Neural cell (in vitro differentiated cells): ENCODE data around the gene CES1. TPM values are rescaled to one million over a fixed set of nuclear protein-coding genes. Genes with fewer than 3 reads are reported as not detected.
"Not testable (repeated sequence)": the region's sequence is repeated elsewhere in the genome, so short reads cannot be mapped to it uniquely, and the experiment has no call there.

Source experiments
- H2AFZ ChIP-seq: fragments of 200-600, 300-800 bp; sonication (generic), shearing (Covaris generic); 2 replicates; pipeline ENCODE4 v1.6.0; 2014; ENCODE audit warnings: low read depth, mild to moderate bottlenecking, antibody characterized with exemption, low read length, moderate library complexity
- H3F3A ChIP-seq: fragments of 200-600 bp; shearing (Covaris generic); 2 replicates; pipeline ENCODE4 v1.6.1; 2016; ENCODE audit warnings: mild to moderate bottlenecking, moderate library complexity, mixed read lengths, antibody characterized with exemption, low read length; ENCODE audit not compliant: insufficient read depth, poor library complexity, severe bottlenecking
- H3K27ac ChIP-seq: fragments of 200-600, 300-800 bp; sonication (generic), shearing (Covaris generic); 2 replicates; pipeline ENCODE4 v1.5.1; 2014; ENCODE audit warnings: mild to moderate bottlenecking, low read length, moderate library complexity
- H3K27me3 ChIP-seq: fragments of 300-800, 200-600 bp; sonication (generic), shearing (Covaris generic); 2 replicates; pipeline ENCODE4 v1.6.0; 2014; ENCODE audit warnings: mild to moderate bottlenecking, low read depth, low read length, moderate library complexity; ENCODE audit not compliant: insufficient read depth
- H3K36me3 ChIP-seq: fragments of 300-800, 200-600 bp; sonication (generic), shearing (Covaris generic); 2 replicates; pipeline ENCODE4 v1.5.1; 2014; ENCODE audit warnings: mild to moderate bottlenecking, antibody characterized with exemption, low read length, moderate library complexity; ENCODE audit not compliant: insufficient read depth
- H3K4me2 ChIP-seq: fragments of 300-800, 200-600 bp; sonication (generic), shearing (Covaris generic); 2 replicates; pipeline ENCODE4 v1.6.0; 2014; ENCODE audit warnings: mild to moderate bottlenecking, low read length
- H3K4me3 ChIP-seq: fragments of 300-800, 200-600 bp; sonication (generic), shearing (Covaris generic); 2 replicates; pipeline ENCODE4 v1.5.1; 2014; ENCODE audit warnings: mild to moderate bottlenecking, low read length, moderate library complexity
- H3K79me2 ChIP-seq: fragments of 200-600 bp; shearing (Covaris generic); replicated peaks from 2 replicates; pipeline ENCODE4 v1.6.0; 2014; ENCODE audit warnings: mild to moderate bottlenecking, low read length, moderate library complexity; ENCODE audit not compliant: insufficient read depth
- H3K9ac ChIP-seq: fragments of 300-800, 200-600 bp; sonication (generic), shearing (Covaris generic); 2 replicates; pipeline ENCODE4 v1.6.1; 2016; ENCODE audit warnings: mild to moderate bottlenecking, low read length, mixed read lengths
- H3K9me2 ChIP-seq: fragments of 200-600 bp; shearing (Covaris generic); 2 replicates; pipeline ENCODE4 v1.6.1; 2016; ENCODE audit warnings: mild to moderate bottlenecking, low read length, mixed read lengths; ENCODE audit not compliant: insufficient read depth
- H3K9me3 ChIP-seq: fragments of 200-600, 300-800 bp; sonication (generic), shearing (Covaris generic); 2 replicates; pipeline ENCODE4 v1.6.1; 2016; ENCODE audit warnings: mild to moderate bottlenecking, mixed run types, low read length, moderate library complexity, mixed read lengths
- H4K20me1 ChIP-seq: fragments of 200-600 bp; shearing (Covaris generic); 2 replicates; pipeline ENCODE4 v1.6.1; 2016; ENCODE audit warnings: mild to moderate bottlenecking, mixed run types; ENCODE audit not compliant: insufficient read depth
- EP300 ChIP-seq: fragments of 450-650 bp; conservative IDR thresholded peaks from 2 replicates; pipeline ENCODE4 v1.6.1; 2014; ENCODE audit warnings: antibody characterized with exemption, mild to moderate bottlenecking, moderate library complexity; ENCODE audit not compliant: poor library complexity, severe bottlenecking
- EZH2 ChIP-seq: fragments of 200-600, 300-800 bp; shearing (Covaris generic), sonication (generic); IDR thresholded peaks from 2 replicates; pipeline ENCODE4 v1.6.1; 2014; ENCODE audit warnings: antibody characterized with exemption, low read length, borderline replicate concordance, mild to moderate bottlenecking; ENCODE audit not compliant: insufficient read depth, poor library complexity, severe bottlenecking
- MXI1 ChIP-seq: fragments of 450-650 bp; conservative IDR thresholded peaks from 2 replicates; pipeline ENCODE4 v1.6.1; 2014; ENCODE audit warnings: antibody characterized with exemption, mild to moderate bottlenecking; ENCODE audit not compliant: poor library complexity, severe bottlenecking
- POLR2AphosphoS5 ChIP-seq: IDR thresholded peaks from 2 replicates; pipeline ENCODE4 v1.6.1; 2012
- RAD21 ChIP-seq: fragments of 450-650 bp; conservative IDR thresholded peaks from 2 replicates; pipeline ENCODE4 v1.6.1; 2014; ENCODE audit warnings: antibody characterized with exemption, mild to moderate bottlenecking, moderate library complexity
- SMC3 ChIP-seq: fragments of 450-650 bp; conservative IDR thresholded peaks from 2 replicates; pipeline ENCODE4 v1.6.1; 2014; ENCODE audit warnings: antibody characterized with exemption, mild to moderate bottlenecking, moderate library complexity; ENCODE audit not compliant: poor library complexity
- TAF1 ChIP-seq: IDR thresholded peaks from 2 replicates; pipeline ENCODE4 v1.6.1; 2012; ENCODE audit warnings: low read depth
- polyA plus RNA-seq: library from polyadenylated mRNA; depleted of rRNA; stranded (reverse); fragments of >200 nt; gene quantifications from 2 replicates; pipeline ENCODE4 v1.2.3, GENCODE V29; 2014
- TF ChIP-seq, protein P1 (sequence below): IDR thresholded peaks from 2 replicates; pipeline ENCODE4 v1.6.1; 2012; ENCODE audit warnings: borderline replicate concordance
- TF ChIP-seq, protein P2 (sequence below): fragments of 450-650 bp; IDR thresholded peaks from 2 replicates; pipeline ENCODE4 v1.5.1; 2014; ENCODE audit warnings: antibody characterized with exemption, mild to moderate bottlenecking, moderate library complexity; ENCODE audit not compliant: poor library complexity, severe bottlenecking

CES1 gene
- polyA plus RNA-seq, 1 donor from 2014 or later, result not detected

DNA sequence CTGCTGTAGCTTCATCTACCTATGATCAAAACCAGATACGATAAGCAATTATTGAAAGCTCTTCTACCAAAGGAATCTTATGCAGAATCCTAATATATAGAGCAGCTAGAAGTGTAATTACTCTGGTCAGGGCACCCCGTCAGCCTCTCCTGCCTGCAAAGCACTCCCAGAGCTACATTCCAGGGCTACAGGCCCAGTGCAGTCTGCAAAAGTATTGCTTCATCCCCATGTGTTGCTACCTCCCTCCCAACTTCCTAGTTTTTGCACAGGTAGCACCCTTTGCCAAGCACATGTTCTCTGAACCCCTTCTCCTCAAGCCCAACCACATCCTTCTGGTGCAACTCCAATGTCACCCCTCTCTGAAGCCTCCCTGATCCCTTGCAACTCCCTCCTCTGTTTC, 35.2 kb upstream of the CES1 start:
- H3F3A ChIP-seq, result no peaks in the 10 kb centered on the region
- no peaks in the 10 kb centered on the region for H3K9me3 ChIP-seq
- no peaks in the 10 kb centered on the region for H3K36me3 ChIP-seq
- no peak overlapping the region for H3K9ac ChIP-seq
- no peak overlapping the region for H2AFZ ChIP-seq
- H4K20me1 ChIP-seq, result no peaks in the 10 kb centered on the region
- no peak overlapping the region for H3K4me2 ChIP-seq
- no peaks in the 10 kb centered on the region for H3K79me2 ChIP-seq
- H3K4me3 ChIP-seq, result no peak overlapping the region
- no peak overlapping the region for H3K27ac ChIP-seq
- H3K27me3 ChIP-seq, result no peaks in the 10 kb centered on the region
- no peaks in the 10 kb centered on the region for H3K9me2 ChIP-seq
- TF ChIP-seq MXI1 (no peak), POLR2AphosphoS5 (no peak), RAD21 (no peak), EP300 (no peak), EZH2 (no peak), SMC3 (no peak), TAF1 (no peak)
- TF ChIP-seq, protein P1, sequence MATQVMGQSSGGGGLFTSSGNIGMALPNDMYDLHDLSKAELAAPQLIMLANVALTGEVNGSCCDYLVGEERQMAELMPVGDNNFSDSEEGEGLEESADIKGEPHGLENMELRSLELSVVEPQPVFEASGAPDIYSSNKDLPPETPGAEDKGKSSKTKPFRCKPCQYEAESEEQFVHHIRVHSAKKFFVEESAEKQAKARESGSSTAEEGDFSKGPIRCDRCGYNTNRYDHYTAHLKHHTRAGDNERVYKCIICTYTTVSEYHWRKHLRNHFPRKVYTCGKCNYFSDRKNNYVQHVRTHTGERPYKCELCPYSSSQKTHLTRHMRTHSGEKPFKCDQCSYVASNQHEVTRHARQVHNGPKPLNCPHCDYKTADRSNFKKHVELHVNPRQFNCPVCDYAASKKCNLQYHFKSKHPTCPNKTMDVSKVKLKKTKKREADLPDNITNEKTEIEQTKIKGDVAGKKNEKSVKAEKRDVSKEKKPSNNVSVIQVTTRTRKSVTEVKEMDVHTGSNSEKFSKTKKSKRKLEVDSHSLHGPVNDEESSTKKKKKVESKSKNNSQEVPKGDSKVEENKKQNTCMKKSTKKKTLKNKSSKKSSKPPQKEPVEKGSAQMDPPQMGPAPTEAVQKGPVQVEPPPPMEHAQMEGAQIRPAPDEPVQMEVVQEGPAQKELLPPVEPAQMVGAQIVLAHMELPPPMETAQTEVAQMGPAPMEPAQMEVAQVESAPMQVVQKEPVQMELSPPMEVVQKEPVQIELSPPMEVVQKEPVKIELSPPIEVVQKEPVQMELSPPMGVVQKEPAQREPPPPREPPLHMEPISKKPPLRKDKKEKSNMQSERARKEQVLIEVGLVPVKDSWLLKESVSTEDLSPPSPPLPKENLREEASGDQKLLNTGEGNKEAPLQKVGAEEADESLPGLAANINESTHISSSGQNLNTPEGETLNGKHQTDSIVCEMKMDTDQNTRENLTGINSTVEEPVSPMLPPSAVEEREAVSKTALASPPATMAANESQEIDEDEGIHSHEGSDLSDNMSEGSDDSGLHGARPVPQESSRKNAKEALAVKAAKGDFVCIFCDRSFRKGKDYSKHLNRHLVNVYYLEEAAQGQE, result no peak
- TF ChIP-seq, protein P2, sequence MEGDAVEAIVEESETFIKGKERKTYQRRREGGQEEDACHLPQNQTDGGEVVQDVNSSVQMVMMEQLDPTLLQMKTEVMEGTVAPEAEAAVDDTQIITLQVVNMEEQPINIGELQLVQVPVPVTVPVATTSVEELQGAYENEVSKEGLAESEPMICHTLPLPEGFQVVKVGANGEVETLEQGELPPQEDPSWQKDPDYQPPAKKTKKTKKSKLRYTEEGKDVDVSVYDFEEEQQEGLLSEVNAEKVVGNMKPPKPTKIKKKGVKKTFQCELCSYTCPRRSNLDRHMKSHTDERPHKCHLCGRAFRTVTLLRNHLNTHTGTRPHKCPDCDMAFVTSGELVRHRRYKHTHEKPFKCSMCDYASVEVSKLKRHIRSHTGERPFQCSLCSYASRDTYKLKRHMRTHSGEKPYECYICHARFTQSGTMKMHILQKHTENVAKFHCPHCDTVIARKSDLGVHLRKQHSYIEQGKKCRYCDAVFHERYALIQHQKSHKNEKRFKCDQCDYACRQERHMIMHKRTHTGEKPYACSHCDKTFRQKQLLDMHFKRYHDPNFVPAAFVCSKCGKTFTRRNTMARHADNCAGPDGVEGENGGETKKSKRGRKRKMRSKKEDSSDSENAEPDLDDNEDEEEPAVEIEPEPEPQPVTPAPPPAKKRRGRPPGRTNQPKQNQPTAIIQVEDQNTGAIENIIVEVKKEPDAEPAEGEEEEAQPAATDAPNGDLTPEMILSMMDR, result no peak

DNA sequence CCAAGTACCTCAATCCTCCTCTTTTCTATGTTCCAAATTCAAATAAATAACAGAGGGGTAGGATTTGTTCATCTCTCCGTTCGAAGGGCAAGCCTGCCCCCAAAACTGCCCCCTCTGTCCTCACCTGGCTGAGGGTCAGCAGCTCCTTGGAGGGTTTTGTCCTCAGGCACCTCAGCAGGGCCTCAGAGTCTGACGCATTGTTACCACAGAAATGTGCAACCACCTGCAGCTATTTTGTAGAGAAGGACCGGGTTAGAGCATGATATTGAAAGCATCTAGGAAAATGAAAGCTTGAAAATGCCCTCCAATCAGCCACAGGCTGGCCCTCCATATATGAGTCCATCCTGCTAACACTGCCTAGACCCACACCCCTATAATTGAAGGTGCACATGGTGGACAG, 28.4 kb upstream of the CES1 start:
- Histone ChIP-seq H2AFZ (no peak overlapping the region), H3K79me2 (no peaks in the 10 kb centered on the region), H3K27me3 (no peaks in the 10 kb centered on the region), H3K9me3 (no peaks in the 10 kb centered on the region), H3K4me3 (no peak overlapping the region), H3K4me2 (no peak overlapping the region), H3K27ac (no peak overlapping the region), H3K9me2 (no peaks in the 10 kb centered on the region), H3F3A (no peaks in the 10 kb centered on the region), H3K9ac (no peak overlapping the region), H4K20me1 (no peaks in the 10 kb centered on the region), H3K36me3 (no peaks in the 10 kb centered on the region)
- TF ChIP-seq, protein P1, result no peak
- TF ChIP-seq EZH2 (no peak), SMC3 (no peak), EP300 (no peak), MXI1 (no peak), TAF1 (no peak), RAD21 (no peak), POLR2AphosphoS5 (no peak)
- TF ChIP-seq, protein P2, result no peak

- H3K4me2 ChIP-seq, H3K9me3 ChIP-seq, H3K4me3 ChIP-seq, H3K27me3 ChIP-seq, H2AFZ ChIP-seq, H3K27ac ChIP-seq, H3K9ac ChIP-seq, H3K9me2 ChIP-seq, H3F3A ChIP-seq, H3K36me3 ChIP-seq, H4K20me1 ChIP-seq, H3K79me2 ChIP-seq: not testable (repeated sequence)
These were observed 24.8 kb upstream of the CES1 start for GRCh38 chr16:55857650-55858049.
